GM18502 (cell line): ENCODE data around the gene EXOC5.
"Not testable (repeated sequence)": the region's sequence is repeated elsewhere in the genome, so short reads cannot be mapped to it uniquely, and the experiment has no call there.

Source experiments
- ATAC-seq: cut with Tn5 transposase; IDR thresholded peaks from one replicate; pipeline ENCODE4 v1.9.1; 2021; ENCODE audit warnings: mild to moderate bottlenecking; ENCODE audit not compliant: unreplicated experiment, poor library complexity

The EXOC5 gene

GRCh38 chr14:57261604-57262003 is 7.1 kb downstream of the EXOC5 start:
- ATAC-seq = no peak

GRCh38 chr14:57259672-57260071 is 9.0 kb downstream of the EXOC5 start:
- ATAC-seq = no peak

- not testable (repeated sequence) for ATAC-seq
These were observed 10.5 kb downstream of the EXOC5 start for GRCh38 chr14:57258221-57258620.

- peak; percentile 88 for ATAC-seq
These were observed 13.8 kb downstream of the EXOC5 start for GRCh38 chr14:57254884-57255283.

GRCh38 chr14:57246933-57247657 is 21.6 kb downstream of the EXOC5 start:
- no peak for ATAC-seq

- no peak for ATAC-seq
These were observed 22.8 kb downstream of the EXOC5 start for GRCh38 chr14:57245941-57246340.

- ATAC-seq = no peak
These were observed 24.6 kb downstream of the EXOC5 start for GRCh38 chr14:57244106-57244505.

GRCh38 chr14:57243320-57243719 is 25.4 kb downstream of the EXOC5 start:
- ATAC-seq = no peak

- ATAC-seq = not testable (repeated sequence)
These were observed 28.6 kb downstream of the EXOC5 start for GRCh38 chr14:57240115-57240514.

- no peak for ATAC-seq
These were observed 36.7 kb downstream of the EXOC5 start for GRCh38 chr14:57232006-57232405.

GRCh38 chr14:57228320-57228719 is 40.4 kb downstream of the EXOC5 start:
- not testable (repeated sequence) for ATAC-seq

- no peak for ATAC-seq
These were observed 41.6 kb downstream of the EXOC5 start for GRCh38 chr14:57227083-57227482.

- no peak for ATAC-seq
These were observed 46.8 kb downstream of the EXOC5 start for GRCh38 chr14:57221931-57222330.

GRCh38 chr14:57212919-57213318 is 55.8 kb downstream of the EXOC5 start:
- ATAC-seq = no peak

- no peak for ATAC-seq
These were observed 59.1 kb downstream of the EXOC5 start for GRCh38 chr14:57209561-57209960.

GRCh38 chr14:57205938-57206337 is 62.8 kb downstream of the EXOC5 start:
- ATAC-seq = no peak

- ATAC-seq = peak; percentile 46
These were observed 66.0 kb downstream of the EXOC5 start for GRCh38 chr14:57202672-57203071.

GRCh38 chr14:57199921-57200320 is 68.8 kb downstream of the EXOC5 start:
- no peak for ATAC-seq

- ATAC-seq = no peak
These were observed 79.6 kb downstream of the EXOC5 start for GRCh38 chr14:57189070-57189469.

- no peak for ATAC-seq
These were observed 85.8 kb downstream of the EXOC5 start for GRCh38 chr14:57182760-57183503.

GRCh38 chr14:57179273-57179672 is 89.4 kb downstream of the EXOC5 start:
- ATAC-seq = no peak

- no peak for ATAC-seq
These were observed 94.2 kb downstream of the EXOC5 start for GRCh38 chr14:57174466-57174865.
